ENCODE data around the gene ARHGAP26.

ARHGAP26 gene

GRCh38 chr5:143262393-143263174, 492.4 kb downstream of the ARHGAP26 start:
- peak; percentile 84 to 87 for DNase-seq

DNA sequence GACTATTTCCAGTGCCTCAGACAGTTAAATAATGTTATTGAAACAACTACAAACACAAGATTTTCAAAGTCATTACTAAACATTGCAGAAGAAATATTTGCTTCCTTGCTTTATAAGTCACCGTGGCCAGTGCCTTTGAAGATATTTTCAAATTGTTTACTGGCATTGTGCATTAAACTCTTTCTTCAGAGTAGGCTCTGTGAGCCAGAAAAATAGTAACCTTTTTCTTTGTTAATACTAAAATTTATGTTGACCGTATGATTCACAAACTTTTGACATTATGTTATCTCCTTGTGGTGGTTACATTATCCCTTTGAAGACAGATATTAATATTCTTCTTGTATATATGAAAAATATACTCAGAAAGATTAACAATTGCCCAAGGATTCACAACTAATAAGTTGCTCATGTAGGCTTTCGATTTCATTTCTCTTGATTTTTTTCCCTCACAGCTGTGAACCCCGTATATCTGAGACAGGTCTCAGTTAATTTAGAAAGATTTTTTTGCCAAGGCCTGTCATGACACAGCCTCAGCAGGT, 493.2 kb downstream of the ARHGAP26 start:
- DNase-seq, result no peak

GRCh38 chr5:143265995-143266394, 495.8 kb downstream of the ARHGAP26 start:
- DNase-seq, result no peak

- DNase-seq, result no peak
These were observed 497.0 kb downstream of the ARHGAP26 start for GRCh38 chr5:143267186-143267585.

GRCh38 chr5:143268388-143268787, 498.2 kb downstream of the ARHGAP26 start:
- no peak for DNase-seq

- no peak for DNase-seq
These were observed 501.3 kb downstream of the ARHGAP26 start for GRCh38 chr5:143271431-143271830.

DNA sequence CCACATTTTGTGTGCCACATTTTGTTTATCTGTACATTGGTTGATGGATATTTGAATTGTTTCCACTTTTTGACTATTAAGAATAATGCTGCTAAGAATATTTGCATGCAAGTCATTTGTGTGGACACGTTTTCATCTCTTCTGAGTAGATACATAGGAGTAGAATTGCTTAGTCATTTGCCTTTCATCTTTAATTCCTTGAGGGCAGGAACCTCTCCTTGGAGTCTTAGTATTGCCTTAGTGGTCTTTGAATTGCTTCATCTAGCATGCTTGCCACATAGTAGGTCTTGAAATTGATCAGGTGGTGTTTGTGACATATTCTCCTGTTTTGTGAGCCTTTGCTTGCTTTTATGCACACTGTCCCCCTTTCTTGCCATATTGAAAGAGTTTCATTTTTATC, 504.8 kb downstream of the ARHGAP26 start:
- DNase-seq, result no peak

GRCh38 chr5:143275512-143276363, 505.6 kb downstream of the ARHGAP26 start:
- peak; percentile 49 to 59 for DNase-seq

- no peak for DNase-seq
These were observed 507.4 kb downstream of the ARHGAP26 start for GRCh38 chr5:143277536-143277935.

Measured in inflammatory macrophage treated with lipopolysaccharide for 1 hour (primary cell).